Measurements from ENCODE around the gene CDYL2. TPM values are rescaled to one million over a fixed set of nuclear protein-coding genes. Genes with fewer than 3 reads are reported as not detected.

Gene CDYL2
- polyA plus RNA-seq, 1 of the 3 experiments (the other 2 are of a cell fraction) = 0.03 TPM

GRCh38 chr16:80570106-80570478 is 234.3 kb downstream of the CDYL2 start:
- no peak for DNase-seq
- no peak overlapping the region for H3K9ac ChIP-seq
- H3K9me3 ChIP-seq = no peaks in the 10 kb centered on the region
- CTCF ChIA-PET = no interaction called here
- H3K79me2 ChIP-seq (ENCODE audit: insufficient read depth) = no peaks in the 10 kb centered on the region
- no peak for TF ChIP-seq SIN3A (IDR thresholded peaks at IDR 0.05; ENCODE audit: borderline replicate concordance, low read depth, low read length)
- no peak for TF ChIP-seq NRF1 (IDR thresholded peaks at IDR 0.05; ENCODE audit: low read depth, low read length)
- TF ChIP-seq IRF3 (IDR thresholded peaks at IDR 0.05; ENCODE audit: low read depth, low read length) = no peak
- TF ChIP-seq REST (IDR thresholded peaks at IDR 0.05; ENCODE audit: low read depth, low read length) = no peak
- no peak for TF ChIP-seq EZH2phosphoT487 (IDR thresholded peaks at IDR 0.05; ENCODE audit: borderline replicate concordance, low read depth)
- TF ChIP-seq GABPA (IDR thresholded peaks at IDR 0.05; ENCODE audit: low read depth) = no peak
- no peak for TF ChIP-seq MXI1 (IDR thresholded peaks at IDR 0.05; ENCODE audit: low read depth, low read length)
- no peak for TF ChIP-seq ZBTB33 (IDR thresholded peaks at IDR 0.05; ENCODE audit: borderline replicate concordance, low read depth)
- H3K36me3 ChIP-seq (replicated peaks in 1 of 2; ENCODE audit: control insufficient read depth in 1 of 2, insufficient read depth in 2 of 2, low read length in 1 of 2) = no peaks in the 10 kb centered on the region
- no peak overlapping the region for H3K27ac ChIP-seq (ENCODE audit: low read depth in 2 of 2, low read length in 1 of 2)
- no peak overlapping the region; a peak in 1 of 4 replicates for H3K4me3 ChIP-seq (ENCODE audit: low read depth in 2 of 2, low read length in 1 of 2)
- H3K27me3 ChIP-seq (ENCODE audit: insufficient read depth) = no peaks in the 10 kb centered on the region
- POLR2A ChIA-PET = no interaction called here
- H2AFZ ChIP-seq (ENCODE audit: low read depth) = no peak overlapping the region
- no peaks in the 10 kb centered on the region for H3K4me1 ChIP-seq (ENCODE audit: control insufficient read depth in 1 of 2, insufficient read depth in 2 of 2, low read depth in 1 of 2, low read length in 1 of 2)
- no peaks in the 10 kb centered on the region for H4K20me1 ChIP-seq (ENCODE audit: insufficient read depth)
- 38% methylated on average over 6 of the region's 6 CpGs for WGBS (ENCODE audit: low lambda C conversion rate)
- no peaks in the 10 kb centered on the region for H3F3A ChIP-seq (replicated peaks; ENCODE audit: insufficient read depth)
- 0 out of 2 replicates have a peak overlapping the region, but pooled peaks have one; percentile 19 for H3K4me2 ChIP-seq
- no peaks in the 10 kb centered on the region for H3K9me2 ChIP-seq

- no peak overlapping the region for H2AFZ ChIP-seq (ENCODE audit: low read depth)
- H3K9me3 ChIP-seq = no peaks in the 10 kb centered on the region
- H3K4me1 ChIP-seq (ENCODE audit: control insufficient read depth in 1 of 2, insufficient read depth in 2 of 2, low read depth in 1 of 2, low read length in 1 of 2) = no peaks in the 10 kb centered on the region
- H3K9ac ChIP-seq = no peak overlapping the region
- no peaks in the 10 kb centered on the region for H3K36me3 ChIP-seq (replicated peaks in 1 of 2; ENCODE audit: control insufficient read depth in 1 of 2, insufficient read depth in 2 of 2, low read length in 1 of 2)
- no peak for DNase-seq
- no peaks in the 10 kb centered on the region for H3K27me3 ChIP-seq (ENCODE audit: insufficient read depth)
- H3K9me2 ChIP-seq = no peaks in the 10 kb centered on the region
- H3K79me2 ChIP-seq (ENCODE audit: insufficient read depth) = no peaks in the 10 kb centered on the region
- H4K20me1 ChIP-seq (ENCODE audit: insufficient read depth) = no peaks in the 10 kb centered on the region
- WGBS (ENCODE audit: low lambda C conversion rate) = 46% methylated on average over 9 of the region's 9 CpGs
- no peak overlapping the region; a peak in 1 of 4 replicates for H3K4me3 ChIP-seq (ENCODE audit: low read depth in 2 of 2, low read length in 1 of 2)
- peak overlapping the region; percentile 19; the same call in 1 of the 2 replicates for H3K4me2 ChIP-seq
- no peaks in the 10 kb centered on the region for H3F3A ChIP-seq (replicated peaks; ENCODE audit: insufficient read depth)
- no peak overlapping the region; a peak in 1 of 4 replicates for H3K27ac ChIP-seq (ENCODE audit: low read depth in 2 of 2, low read length in 1 of 2)
- TF ChIP-seq FOSL2 (IDR thresholded peaks at IDR 0.05; ENCODE audit: borderline replicate concordance, low read depth) = 0 out of 2 replicates have a peak, but pooled peaks have one; percentile 1
- TF ChIP-seq ZBTB33 (IDR thresholded peaks at IDR 0.05; ENCODE audit: borderline replicate concordance, low read depth) = no peak
- CTCF ChIA-PET = no interaction called here
- POLR2A ChIA-PET = no interaction called here
These were observed 234.8 kb downstream of the CDYL2 start for GRCh38 chr16:80569440-80570105.
